Retina (tissue), 1 donor: ENCODE measurements around the gene PRAMEF2.
"Not testable (repeated sequence)": the region's sequence is repeated elsewhere in the genome, so short reads cannot be mapped to it uniquely, and the experiment has no call there.

Experiments
- DNase-seq: peaks from one replicate; pipeline ENCODE4 v3.0.0-alpha.2; 2016

The PRAMEF2 gene, protein sequence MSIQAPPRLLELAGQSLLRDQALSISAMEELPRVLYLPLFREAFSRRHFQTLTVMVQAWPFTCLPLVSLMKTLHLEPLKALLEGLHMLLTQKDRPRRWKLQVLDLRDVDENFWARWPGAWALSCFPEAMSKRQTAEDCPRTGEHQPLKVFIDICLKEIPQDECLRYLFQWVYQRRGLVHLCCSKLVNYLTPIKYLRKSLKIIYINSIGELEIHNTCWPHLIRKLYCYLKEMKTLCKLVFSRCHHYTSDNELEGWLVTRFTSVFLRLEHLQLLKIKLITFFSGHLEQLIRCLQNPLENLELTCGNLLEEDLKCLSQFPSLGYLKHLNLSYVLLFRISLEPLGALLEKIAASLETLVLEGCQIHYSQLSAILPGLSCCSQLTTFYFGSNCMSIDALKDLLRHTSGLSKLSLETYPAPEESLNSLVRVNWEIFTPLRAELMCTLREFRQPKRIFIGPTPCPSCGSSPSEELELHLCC

DNA sequence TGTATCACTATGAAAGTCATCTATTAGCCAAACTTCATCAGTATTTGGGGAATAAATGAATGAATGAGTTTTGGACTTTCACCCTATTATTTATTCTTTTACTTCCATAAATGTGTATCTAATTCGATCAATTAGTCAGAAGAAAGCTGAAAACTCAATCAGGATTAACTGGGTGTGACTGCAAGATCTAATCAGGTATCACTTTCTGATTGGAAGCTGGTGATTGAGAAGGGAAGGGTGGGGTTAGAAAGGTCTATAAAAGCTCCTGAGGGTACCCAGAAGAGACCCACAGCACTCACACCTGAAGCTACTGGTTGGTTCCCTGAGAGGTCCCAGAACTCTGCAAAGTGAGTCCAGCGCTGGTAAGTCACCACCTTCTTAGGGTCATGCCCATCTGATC, at the start of gene PRAMEF2:
PRAMEF2 (plus strand) TSS at position 301 of the 400 bp plus-strand sequence. CDS start 1,924 bp downstream, outside the sequence.
- not testable (repeated sequence) for DNase-seq

- DNase-seq, result no peak
Measured at GRCh38 chr1:12809933-12810332, 47.0 kb upstream of the PRAMEF2 start.

- DNase-seq, result no peak
Measured at GRCh38 chr1:12810691-12811408, 46.0 kb upstream of the PRAMEF2 start.

DNA sequence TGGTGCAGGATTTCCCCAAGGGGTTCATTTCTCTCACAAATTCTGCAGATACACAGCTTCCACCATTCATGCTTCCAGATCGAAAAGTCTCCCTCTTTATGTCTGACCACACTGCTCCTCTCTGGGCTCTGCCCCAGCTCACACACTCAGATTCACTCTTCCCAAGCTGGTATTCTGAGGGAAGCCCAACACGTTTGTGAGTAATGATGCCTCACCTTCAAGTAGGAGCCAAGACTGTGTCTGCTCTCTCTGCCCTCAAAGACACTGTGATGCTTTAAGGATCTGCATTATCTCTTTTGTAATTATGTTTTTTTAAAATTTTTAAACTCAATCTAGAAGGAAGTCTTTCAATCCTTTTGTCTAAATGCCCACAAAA, 45.5 kb upstream of the PRAMEF2 start:
- DNase-seq, result no peak

DNA sequence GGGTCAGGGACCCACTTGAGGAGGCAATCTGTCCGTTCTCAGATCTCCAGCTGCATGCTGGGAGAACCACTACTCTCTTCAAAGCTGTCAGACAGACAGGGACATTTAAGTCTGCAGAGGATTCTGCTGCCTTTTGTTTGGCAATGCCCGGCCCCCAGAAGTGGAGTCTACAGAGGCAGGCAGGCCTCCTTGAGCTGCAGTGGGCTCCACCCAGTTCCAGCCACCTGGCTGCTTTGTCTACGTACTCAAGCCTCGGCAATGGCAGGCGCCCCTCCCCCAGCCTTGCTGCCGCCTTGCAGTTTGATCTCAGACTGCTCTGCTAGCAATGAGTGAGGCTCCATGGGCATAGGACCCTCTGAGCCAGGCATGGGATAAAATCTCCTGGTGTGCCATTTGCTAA, 37.8 kb upstream of the PRAMEF2 start:
- DNase-seq, result not testable (repeated sequence)

DNA sequence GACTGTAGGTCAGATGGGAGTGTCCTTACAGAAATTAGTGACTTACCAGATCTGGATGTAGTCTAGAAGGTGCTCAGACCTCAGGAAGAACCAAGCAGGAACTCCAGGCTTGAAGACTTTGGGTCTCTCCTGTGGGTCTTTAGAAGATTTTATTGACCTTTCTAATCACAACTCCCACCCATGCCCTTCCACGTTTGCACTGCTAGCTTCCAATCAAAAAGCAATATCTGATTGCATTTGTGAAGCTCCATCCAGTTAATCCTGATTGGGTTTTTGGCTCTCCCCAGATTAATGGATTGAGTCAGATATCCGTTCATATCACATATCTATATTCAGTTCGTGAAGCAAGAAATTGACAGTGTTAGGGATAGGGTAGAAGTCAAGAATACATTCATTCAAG, 25.6 kb upstream of the PRAMEF2 start, which contains the start of gene PRAMEF11:
PRAMEF11 (minus strand) TSS at position 101 of the 400 bp plus-strand sequence. CDS start 2,621 bp downstream, outside the sequence.
- DNase-seq, result not testable (repeated sequence)

- not testable (repeated sequence) for DNase-seq
Measured at GRCh38 chr1:12833251-12833650, 23.6 kb upstream of the PRAMEF2 start.

GRCh38 chr1:12848620-12849019, 8.3 kb upstream of the PRAMEF2 start, which contains the start of gene HNRNPCL1:
Gene HNRNPCL1 (minus strand): TSS chr1:12848720. CDS start chr1:12848289, 431 bp downstream.
- not testable (repeated sequence) for DNase-seq

DNA sequence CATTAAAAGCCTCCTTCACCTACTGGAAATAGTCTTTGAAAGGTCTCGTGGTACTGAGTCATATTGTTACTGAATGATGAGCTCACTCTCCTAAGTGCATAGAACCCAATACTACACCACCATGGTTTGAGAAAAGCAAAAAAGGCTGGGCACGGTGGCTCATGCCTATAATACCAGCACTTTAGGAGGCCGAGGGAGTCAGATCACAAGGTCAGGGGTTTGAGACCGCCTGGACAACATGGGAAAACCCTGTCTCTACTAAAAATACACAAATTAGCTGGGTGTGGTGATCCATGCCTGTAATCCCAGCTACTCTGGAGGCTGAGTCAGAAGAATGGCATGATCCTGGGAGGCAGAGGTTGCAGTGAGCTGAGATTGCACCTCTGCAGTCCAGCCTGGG, 5.1 kb upstream of the PRAMEF2 start:
- no peak for DNase-seq

- DNase-seq, result not testable (repeated sequence)
Measured at GRCh38 chr1:12863131-12863880, 6.4 kb downstream of the PRAMEF2 start.

- DNase-seq, result not testable (repeated sequence)
Measured at GRCh38 chr1:12878453-12878852, 21.6 kb downstream of the PRAMEF2 start.

DNA sequence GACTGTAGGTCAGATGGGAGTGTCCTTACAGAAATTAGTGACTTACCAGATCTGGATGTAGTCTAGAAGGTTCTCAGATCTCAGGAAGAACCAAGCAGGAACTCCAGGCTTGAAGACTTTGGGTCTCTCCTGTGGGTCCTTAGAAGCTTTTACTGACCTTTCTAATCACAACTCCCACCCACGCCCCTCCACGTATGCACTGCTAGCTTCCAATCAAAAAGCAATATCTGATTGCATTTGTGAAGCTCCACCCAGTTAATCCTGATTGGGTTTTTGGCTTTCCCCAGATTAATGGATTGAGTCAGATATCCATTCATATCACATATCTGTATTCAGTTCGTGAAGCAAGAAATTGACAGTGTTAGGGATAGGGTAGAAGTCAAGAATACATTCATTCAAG, 29.2 kb downstream of the PRAMEF2 start, which contains the start of gene PRAMEF4:
PRAMEF4 (minus strand) TSS at position 101 of the 400 bp plus-strand sequence. CDS start 2,807 bp downstream, outside the sequence.
- not testable (repeated sequence) for DNase-seq

GRCh38 chr1:12898170-12898569, 41.3 kb downstream of the PRAMEF2 start, which contains the start of gene PRAMEF10:
Gene PRAMEF10 (minus strand): TSS chr1:12898270. CDS start chr1:12895847, 2,423 bp downstream.
- not testable (repeated sequence) for DNase-seq

DNA sequence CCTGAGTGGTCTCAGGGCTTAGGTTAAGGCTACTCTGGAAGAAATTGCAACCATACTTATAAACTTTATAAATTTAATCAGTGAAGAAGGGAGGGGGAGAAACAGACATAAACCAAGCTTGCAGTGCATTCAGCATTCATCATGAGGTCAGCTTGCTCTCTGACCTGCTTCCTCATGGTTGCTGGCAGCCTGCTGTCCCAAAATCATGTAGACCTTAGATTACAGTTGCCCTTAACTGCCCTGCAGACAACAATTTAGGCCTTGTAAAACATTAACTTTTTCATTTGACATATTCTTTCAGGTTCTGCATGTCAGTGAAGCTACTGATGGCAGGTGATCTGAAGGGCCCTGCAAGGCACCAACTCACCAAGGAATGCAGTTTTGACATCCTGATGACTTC, 42.3 kb downstream of the PRAMEF2 start:
- DNase-seq, result not testable (repeated sequence)

- DNase-seq, result not testable (repeated sequence)
Measured at GRCh38 chr1:12903793-12904572, 47.1 kb downstream of the PRAMEF2 start.
